Activated B cell treated with CpG ODN at 0.5 μM for 24 hours (primary cell): ENCODE results near the gene NOSTRIN. TPM values are rescaled to one million over a fixed set of nuclear protein-coding genes. Genes with fewer than 3 reads are reported as not detected.

ENCODE experiments used
- ATAC-seq: fragments of 200-7000 bp; cut with Tn5 transposase; one replicate; pipeline ENCODE4 v1.10.0; 2021; ENCODE audit warnings: low read depth, mild to moderate bottlenecking, moderate library complexity
- CTCF ChIA-PET: fragments of 350-600 bp; sonication (Branson Sonifier 250); formaldehyde crosslinking; loops from one replicate; lab custom pipeline; 2021; ENCODE audit warnings: antibody characterized with exemption; lab: Charles Lee
- POLR2A ChIA-PET: fragments of 350-600 bp; sonication (Branson Sonifier 250); formaldehyde crosslinking; loops from one replicate; lab custom pipeline; 2021; ENCODE audit warnings: antibody characterized with exemption; lab: Charles Lee
- DNase-seq: peaks from one replicate; pipeline ENCODE4 v3.0.0; 2022
- H3K27ac Mint-ChIP-seq: one replicate; pipeline ENCODE4 v1.8.0; 2020; ENCODE audit warnings: mixed read lengths
- H3K27me3 Mint-ChIP-seq: one replicate; pipeline ENCODE4 v1.8.0; 2021; ENCODE audit warnings: mixed read lengths
- H3K36me3 Mint-ChIP-seq: one replicate; pipeline ENCODE4 v1.8.0; 2021; ENCODE audit warnings: low read depth, mixed read lengths
- H3K4me1 Mint-ChIP-seq: one replicate; pipeline ENCODE4 v1.8.0; 2021; ENCODE audit warnings: mixed read lengths
- H3K4me3 Mint-ChIP-seq: one replicate; pipeline ENCODE4 v1.8.0; 2020; ENCODE audit warnings: mild to moderate bottlenecking, mixed read lengths
- H3K9me3 Mint-ChIP-seq: one replicate; pipeline ENCODE4 v1.8.0; 2020; ENCODE audit warnings: mixed read lengths
- CTCF ChIP-seq: fragments of 200-600 bp; IDR thresholded peaks from one replicate; pipeline ENCODE4 v1.8.0; 2022; ENCODE audit warnings: antibody characterized with exemption, mild to moderate bottlenecking
- intact Hi-C: fragments of 100-400 bp; cut with micrococcal nuclease; formaldehyde crosslinking; loops from one replicate; pipeline ENCODE4 v1.15.1; 2024
- total RNA-seq: library from RNA; stranded (reverse); gene quantifications from 2 replicates; pipeline ENCODE4 v1.2.3, GENCODE V29; 2022

Gene NOSTRIN
- total RNA-seq, 1 donor from 2014 or later, result not detected

GRCh38 chr2:168849610-168850009 is 47.2 kb downstream of the NOSTRIN start:
- H3K27ac Mint-ChIP-seq, result no peak overlapping the region
- no peaks in the 10 kb centered on the region for H3K27me3 Mint-ChIP-seq
- intact Hi-C loops, result no loop called here
- ATAC-seq (no peak), DNase-seq (no peak)
- H3K36me3 Mint-ChIP-seq, result no peaks in the 10 kb centered on the region
- no peaks in the 10 kb centered on the region for H3K4me1 Mint-ChIP-seq
- H3K4me3 Mint-ChIP-seq, result no peak overlapping the region
- POLR2A ChIA-PET, result no interaction called here
- CTCF ChIA-PET, result no interaction called here
- no peaks in the 10 kb centered on the region for H3K9me3 Mint-ChIP-seq
- no peak for TF ChIP-seq CTCF

DNA sequence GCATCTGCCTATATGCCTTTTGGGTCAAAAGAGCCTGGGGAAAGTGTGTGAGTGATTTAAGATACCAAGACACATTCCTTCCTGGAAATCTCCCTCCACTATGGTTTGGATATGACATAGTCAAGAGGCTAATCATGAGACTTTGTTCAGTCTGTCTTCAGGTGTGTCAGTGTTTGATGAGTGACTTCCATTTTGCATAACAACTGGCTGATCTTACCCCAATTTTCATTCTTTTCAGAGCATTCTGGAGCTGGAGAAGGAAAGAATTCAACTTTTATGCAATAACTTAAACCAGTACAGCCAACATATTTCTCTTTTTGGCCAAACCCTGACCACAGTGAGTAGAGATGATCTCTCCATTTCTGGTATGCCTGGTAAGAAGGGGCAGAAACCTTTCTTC is 48.4 kb downstream of the NOSTRIN start:
- no peaks in the 10 kb centered on the region for H3K9me3 Mint-ChIP-seq
- H3K4me3 Mint-ChIP-seq, result no peak overlapping the region
- ATAC-seq (no peak), DNase-seq (no peak)
- H3K4me1 Mint-ChIP-seq, result no peaks in the 10 kb centered on the region
- intact Hi-C loops, result no loop called here
- ChIA-PET POLR2A (no interaction called here), CTCF (no interaction called here)
- H3K27ac Mint-ChIP-seq, result no peak overlapping the region
- no peaks in the 10 kb centered on the region for H3K36me3 Mint-ChIP-seq
- no peaks in the 10 kb centered on the region for H3K27me3 Mint-ChIP-seq
- TF ChIP-seq CTCF, result no peak

DNA sequence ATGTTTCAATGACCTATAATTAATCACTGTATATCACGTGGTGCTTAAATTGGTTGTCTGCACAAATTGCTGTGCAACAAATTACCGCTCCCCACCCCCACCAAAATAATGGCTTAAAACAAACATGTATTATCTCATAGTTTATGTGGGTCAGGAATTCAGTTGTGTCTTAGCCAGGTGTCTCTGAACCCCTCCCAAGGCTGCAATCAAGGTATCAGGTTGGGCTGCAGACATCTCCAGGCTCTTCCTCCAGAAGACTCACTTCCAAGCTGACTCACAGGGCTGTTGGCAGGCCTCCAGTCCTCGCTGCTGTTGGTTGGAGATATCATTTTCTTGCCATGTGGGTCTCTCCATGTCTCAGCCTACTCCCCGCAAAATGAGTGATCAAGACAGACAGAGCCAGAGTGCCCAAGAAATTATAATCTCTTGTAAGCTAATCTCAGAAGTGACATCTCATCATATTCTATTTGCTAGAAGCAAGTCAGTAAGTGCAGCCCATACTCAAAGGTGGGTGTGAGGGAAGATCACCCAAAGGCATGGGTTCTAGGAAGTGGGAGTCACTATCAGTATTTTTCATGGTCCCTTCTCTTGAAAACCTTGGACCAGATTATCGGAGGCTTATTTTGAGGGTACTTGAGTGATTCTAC is 49.4 kb downstream of the NOSTRIN start:
- no peak overlapping the region for H3K27ac Mint-ChIP-seq
- intact Hi-C loops, result no loop called here
- no peak overlapping the region for H3K4me3 Mint-ChIP-seq
- CTCF ChIA-PET, result no interaction called here
- no peak for DNase-seq
- POLR2A ChIA-PET, result no interaction called here
- no peak for ATAC-seq
- H3K36me3 Mint-ChIP-seq, result no peaks in the 10 kb centered on the region
- H3K27me3 Mint-ChIP-seq, result no peaks in the 10 kb centered on the region
- H3K9me3 Mint-ChIP-seq, result no peaks in the 10 kb centered on the region
- TF ChIP-seq CTCF, result no peak
- H3K4me1 Mint-ChIP-seq, result no peaks in the 10 kb centered on the region

- ATAC-seq (no peak), DNase-seq (no peak)
- POLR2A ChIA-PET, result no interaction called here
- Mint-ChIP-seq H3K36me3 (no peaks in the 10 kb centered on the region), H3K4me1 (no peaks in the 10 kb centered on the region), H3K4me3 (no peak overlapping the region), H3K9me3 (no peaks in the 10 kb centered on the region), H3K27me3 (no peaks in the 10 kb centered on the region), H3K27ac (no peak overlapping the region)
- CTCF ChIA-PET, result no interaction called here
- no peak for TF ChIP-seq CTCF
- intact Hi-C loops, result no loop called here
Measured at GRCh38 chr2:168852481-168852880, 50.0 kb downstream of the NOSTRIN start.

- no peak overlapping the region for H3K27ac Mint-ChIP-seq
- intact Hi-C loops, result no loop called here
- H3K9me3 Mint-ChIP-seq, result no peaks in the 10 kb centered on the region
- no peak overlapping the region for H3K4me3 Mint-ChIP-seq
- no peaks in the 10 kb centered on the region for H3K4me1 Mint-ChIP-seq
- ChIA-PET CTCF (no interaction called here), POLR2A (no interaction called here)
- H3K36me3 Mint-ChIP-seq, result no peaks in the 10 kb centered on the region
- TF ChIP-seq CTCF, result no peak
- DNase-seq (no peak), ATAC-seq (no peak)
- no peaks in the 10 kb centered on the region for H3K27me3 Mint-ChIP-seq
Measured at GRCh38 chr2:168853471-168853870, 51.0 kb downstream of the NOSTRIN start.
